ENCODE results near the gene C4A. TPM values are rescaled to one million over a fixed set of nuclear protein-coding genes. Genes with fewer than 3 reads are reported as not detected.
"Not testable (repeated sequence)": the region's sequence is repeated elsewhere in the genome, so short reads cannot be mapped to it uniquely, and the experiment has no call there.

The C4A gene
- total RNA-seq, 5 donors from 2014 or later (not counting 1 experiment from before 2014, with no cell fraction given) = 3.5 to 11.6 (median 6.1) TPM

- ChIA-PET CTCF (interaction anchor here in 1 of 2 donors (0.5 kb wide), 1 partner anchor 116 kb away, joined by 5 read pairs; no protein-coding TSS in a partner anchor), POLR2A (no interaction called here)
- Mint-ChIP-seq H3K36me3 (no peaks in the 10 kb centered on the region), H3K27me3 (no peaks in the 10 kb centered on the region), H3K9me3 (no peaks in the 10 kb centered on the region), H3K4me1 (peaks cover 5 to 7% (median 6%) of the 10 kb centered on the region in 3 donors), H3K4me3 (no peak overlapping the region), H3K27ac (no peak overlapping the region)
- ATAC-seq (replicated peaks in 1 of 4) (no peak), DNase-seq (no peak)
- no peak overlapping the region for H3K4me3 ChIP-seq (ENCODE audit: control insufficient read depth in 1 of 2, extremely low read depth in 1 of 2, low read length in 1 of 2)
- no peak overlapping the region for H3K27ac ChIP-seq (ENCODE audit: low read length)
- no peaks in the 10 kb centered on the region for H3K36me3 ChIP-seq (ENCODE audit: control insufficient read depth in 2 of 2, extremely low read depth in 1 of 2, insufficient read depth in 1 of 2, low read length in 1 of 2)
- H3K4me1 ChIP-seq (ENCODE audit: control insufficient read depth in 1 of 2, extremely low read depth in 1 of 2, insufficient read depth in 2 of 2, low read length in 2 of 2) = peaks cover 0 to 9% of the 10 kb centered on the region in 2 experiments
- WGBS (ENCODE audit: insufficient coverage) = 92% methylated on average over 15 of the region's 22 CpGs
- H3K9me3 ChIP-seq = no peaks in the 10 kb centered on the region
- peaks cover 0 to 26% of the 10 kb centered on the region in 2 experiments for H3K27me3 ChIP-seq (replicated peaks in 1 of 2; ENCODE audit: control insufficient read depth in 2 of 2, extremely low read depth in 1 of 2, insufficient read depth in 2 of 2, low read length in 1 of 2)
Measured at GRCh38 chr6:32045811-32046449, 64.1 kb downstream of the C4A start.

DNA sequence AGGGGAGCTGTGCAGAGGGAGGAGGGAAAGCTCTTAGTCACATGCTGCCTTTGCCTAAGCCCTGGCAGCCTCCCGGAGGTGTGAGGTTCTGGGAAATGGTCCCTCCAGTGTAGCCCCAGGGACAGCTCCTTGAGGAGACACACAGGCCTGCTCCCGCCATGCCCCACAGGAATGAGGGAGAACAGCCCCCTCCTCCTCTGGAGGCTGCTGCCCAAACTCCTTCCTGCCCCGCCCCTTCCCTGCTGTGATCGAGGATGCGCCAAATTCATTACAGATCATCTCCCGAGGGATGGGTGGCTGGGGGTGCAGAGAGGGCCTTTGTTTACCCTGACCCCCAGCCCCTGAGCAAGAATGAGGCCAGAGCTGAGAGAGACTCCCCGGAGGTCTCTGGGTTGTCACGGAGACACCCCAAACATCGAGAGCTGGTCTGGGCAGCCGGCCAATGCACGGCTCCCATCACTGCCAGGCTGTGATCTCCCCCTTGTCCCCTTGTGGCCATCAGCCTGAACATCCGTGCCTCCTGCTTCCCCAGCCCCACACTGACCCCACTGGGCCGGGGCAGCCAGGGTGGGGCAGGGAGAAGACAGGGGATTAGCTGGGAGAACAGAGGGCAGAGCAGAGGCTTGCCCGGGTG, 64.7 kb downstream of the C4A start:
- WGBS (ENCODE audit: insufficient coverage) = 65% methylated on average over 4 of the region's 14 CpGs
- Mint-ChIP-seq H3K4me3 (no peak overlapping the region), H3K9me3 (no peaks in the 10 kb centered on the region), H3K27me3 (no peaks in the 10 kb centered on the region), H3K27ac (no peak overlapping the region), H3K4me1 (peaks cover 5 to 7% (median 6%) of the 10 kb centered on the region in 3 donors), H3K36me3 (no peaks in the 10 kb centered on the region)
- Histone ChIP-seq H3K9me3 (no peaks in the 10 kb centered on the region), H3K4me3 (ENCODE audit: control insufficient read depth in 1 of 2, extremely low read depth in 1 of 2, low read length in 1 of 2) (no peak overlapping the region), H3K27me3 (replicated peaks in 1 of 2; ENCODE audit: control insufficient read depth in 2 of 2, extremely low read depth in 1 of 2, insufficient read depth in 2 of 2, low read length in 1 of 2) (peaks cover 0 to 26% of the 10 kb centered on the region in 2 experiments), H3K4me1 (ENCODE audit: control insufficient read depth in 1 of 2, extremely low read depth in 1 of 2, insufficient read depth in 2 of 2, low read length in 2 of 2) (peaks cover 0 to 9% of the 10 kb centered on the region in 2 experiments), H3K36me3 (ENCODE audit: control insufficient read depth in 2 of 2, extremely low read depth in 1 of 2, insufficient read depth in 1 of 2, low read length in 1 of 2) (no peaks in the 10 kb centered on the region), H3K27ac (ENCODE audit: low read length) (no peak overlapping the region)
- ChIA-PET POLR2A (no interaction called here), CTCF (interaction anchor here in 1 of 2 donors (0.5 kb wide), 1 partner anchor 116 kb away, joined by 5 read pairs; no protein-coding TSS in a partner anchor)
- DNase-seq (no peak), ATAC-seq (replicated peaks in 1 of 4) (no peak)

DNA sequence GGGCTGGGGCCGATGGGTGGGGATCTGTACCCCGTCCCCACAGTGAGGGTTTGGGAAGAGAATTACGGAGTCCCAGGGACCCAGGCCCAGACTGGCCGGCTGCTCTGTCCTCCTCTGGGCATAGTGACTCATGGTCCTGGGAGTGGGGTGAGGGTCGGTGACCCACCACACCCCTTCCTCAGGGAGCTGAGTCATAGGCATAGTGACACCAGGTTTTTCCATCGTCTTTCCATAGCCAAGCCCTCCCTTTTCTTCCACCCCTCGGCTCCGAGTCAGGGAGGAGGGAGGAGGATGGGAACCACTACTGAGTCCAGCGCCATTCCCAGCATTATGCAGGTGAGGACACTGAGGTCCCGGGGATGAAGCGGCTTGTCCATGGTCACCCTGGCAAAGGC, 65.2 kb downstream of the C4A start:
- Histone ChIP-seq H3K4me3 (ENCODE audit: control insufficient read depth in 1 of 2, extremely low read depth in 1 of 2, low read length in 1 of 2) (no peak overlapping the region), H3K4me1 (ENCODE audit: control insufficient read depth in 1 of 2, extremely low read depth in 1 of 2, insufficient read depth in 2 of 2, low read length in 2 of 2) (peaks cover 0 to 9% of the 10 kb centered on the region in 2 experiments), H3K27me3 (replicated peaks in 1 of 2; ENCODE audit: control insufficient read depth in 2 of 2, extremely low read depth in 1 of 2, insufficient read depth in 2 of 2, low read length in 1 of 2) (peaks cover 0 to 26% of the 10 kb centered on the region in 2 experiments), H3K36me3 (ENCODE audit: control insufficient read depth in 2 of 2, extremely low read depth in 1 of 2, insufficient read depth in 1 of 2, low read length in 1 of 2) (no peaks in the 10 kb centered on the region), H3K9me3 (no peaks in the 10 kb centered on the region), H3K27ac (ENCODE audit: low read length) (no peak overlapping the region)
- POLR2A ChIA-PET = no interaction called here
- DNase-seq (no peak), ATAC-seq (replicated peaks in 1 of 4) (no peak)
- Mint-ChIP-seq H3K4me3 (no peak overlapping the region), H3K27ac (no peak overlapping the region), H3K36me3 (no peaks in the 10 kb centered on the region), H3K9me3 (no peaks in the 10 kb centered on the region), H3K4me1 (peaks cover 5 to 7% (median 6%) of the 10 kb centered on the region in 3 donors), H3K27me3 (peaks cover 0 to 2% of the 10 kb centered on the region in 2 donors)
- CTCF ChIA-PET = no interaction called here
- WGBS (ENCODE audit: insufficient coverage) = 95% methylated on average over 4 of the region's 11 CpGs

GRCh38 chr6:32047539-32047854, 65.6 kb downstream of the C4A start:
- peak overlapping the region in 1 of 3 donors; percentile 37 for H3K4me3 Mint-ChIP-seq
- no peaks in the 10 kb centered on the region for H3K36me3 ChIP-seq (ENCODE audit: control insufficient read depth in 2 of 2, extremely low read depth in 1 of 2, insufficient read depth in 1 of 2, low read length in 1 of 2)

DNA sequence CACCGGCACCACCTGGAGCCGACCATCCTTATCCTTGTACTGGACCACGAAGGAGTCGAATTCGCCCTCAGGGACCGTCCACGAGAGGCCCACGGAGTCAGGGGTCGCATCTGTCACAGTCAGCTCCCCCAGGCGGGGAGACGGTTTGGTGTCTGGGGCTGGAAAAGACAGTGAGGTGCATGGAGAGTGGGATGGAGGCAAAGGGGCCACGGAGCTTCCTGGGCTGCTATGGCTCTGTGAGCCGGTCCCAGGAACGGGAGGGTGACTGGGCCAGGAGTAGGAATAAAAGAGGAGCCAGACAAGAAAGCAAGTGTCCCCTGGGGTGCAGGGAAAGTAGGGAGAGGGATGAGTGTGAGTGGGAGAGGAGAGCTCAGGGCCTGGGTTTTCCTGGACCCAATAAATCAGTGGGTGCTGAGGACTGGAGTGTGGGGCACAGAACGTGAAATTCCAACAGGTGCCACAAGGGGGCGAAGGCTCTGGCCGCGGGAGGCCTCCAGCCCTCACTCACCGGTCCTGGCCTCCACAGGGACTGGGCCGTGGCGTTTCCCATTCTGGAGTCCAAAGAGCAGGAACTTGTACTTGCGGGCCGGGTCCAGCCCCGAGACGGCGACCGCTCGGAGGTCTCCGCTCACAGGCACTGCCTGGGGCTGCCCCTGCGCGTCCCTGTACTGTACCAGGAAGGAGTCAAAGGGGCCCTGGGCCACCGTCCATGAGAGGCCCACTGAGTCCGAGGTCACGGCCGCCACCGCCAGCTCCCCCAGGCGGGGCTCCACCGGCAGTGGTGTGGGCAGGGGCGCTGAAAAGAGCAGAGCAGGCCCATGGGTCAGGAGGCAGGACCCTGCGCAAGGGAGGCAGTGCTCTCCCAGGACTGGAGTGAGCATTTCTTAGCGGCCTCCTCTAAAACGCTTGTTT, 66.3 kb downstream of the C4A start:
- Histone ChIP-seq H3K4me1 (ENCODE audit: control insufficient read depth in 1 of 2, extremely low read depth in 1 of 2, insufficient read depth in 2 of 2, low read length in 2 of 2) (peaks cover 0 to 9% of the 10 kb centered on the region in 2 experiments), H3K36me3 (ENCODE audit: control insufficient read depth in 2 of 2, extremely low read depth in 1 of 2, insufficient read depth in 1 of 2, low read length in 1 of 2) (no peaks in the 10 kb centered on the region), H3K27me3 (replicated peaks in 1 of 2; ENCODE audit: control insufficient read depth in 2 of 2, extremely low read depth in 1 of 2, insufficient read depth in 2 of 2, low read length in 1 of 2) (peaks cover 0 to 29% of the 10 kb centered on the region in 2 experiments), H3K27ac (ENCODE audit: low read length) (no peak overlapping the region), H3K9me3 (no peaks in the 10 kb centered on the region), H3K4me3 (ENCODE audit: control insufficient read depth in 1 of 2, extremely low read depth in 1 of 2, low read length in 1 of 2) (no peak overlapping the region)
- POLR2A ChIA-PET = no interaction called here
- H3K4me1 Mint-ChIP-seq = peaks cover 5 to 7% (median 6%) of the 10 kb centered on the region in 3 donors
- CTCF ChIA-PET = interaction anchor here (0.6 to 0.7 kb wide), 2 partner anchors 88 to 333 kb away, joined by 3 to 4 read pairs; partner anchors contain the start of gene LY6G6D (in 1 of the 2)
- peaks cover 0 to 2% of the 10 kb centered on the region in 2 donors for H3K27me3 Mint-ChIP-seq
- ATAC-seq (replicated peaks in 1 of 4) = peak; percentile 68 to 79 (median 72)
- DNase-seq = peak in 34 of 35 experiments; percentile 17 to 79 (median 52)
- no peaks in the 10 kb centered on the region for H3K36me3 Mint-ChIP-seq
- H3K27ac Mint-ChIP-seq = peak overlapping the region in 1 of 2 donors; percentile 23
- no peaks in the 10 kb centered on the region for H3K9me3 Mint-ChIP-seq
- peak overlapping the region in 1 of 3 donors; percentile 37 for H3K4me3 Mint-ChIP-seq
- WGBS (ENCODE audit: insufficient coverage) = 51% methylated on average over 40 of the region's 42 CpGs

More at GRCh38 chr6:32047539-32047854, 65.6 kb downstream of the C4A start:
- DNase-seq (no peak), ATAC-seq (replicated peaks in 1 of 4) (no peak)
- ChIA-PET POLR2A (no interaction called here), CTCF (interaction anchor here in 1 of 2 donors (0.7 kb wide), 1 partner anchor 87 kb away, joined by 3 read pairs; no protein-coding TSS in a partner anchor)
- H3K36me3 Mint-ChIP-seq = no peaks in the 10 kb centered on the region
- WGBS (ENCODE audit: insufficient coverage) = 73% methylated on average over 6 of the region's 6 CpGs
- no peaks in the 10 kb centered on the region for H3K9me3 Mint-ChIP-seq
- H3K27me3 Mint-ChIP-seq = peaks cover 0 to 2% of the 10 kb centered on the region in 2 donors
- no peak overlapping the region for H3K27ac Mint-ChIP-seq
- Histone ChIP-seq H3K9me3 (no peaks in the 10 kb centered on the region), H3K27ac (ENCODE audit: low read length) (no peak overlapping the region), H3K4me1 (ENCODE audit: control insufficient read depth in 1 of 2, extremely low read depth in 1 of 2, insufficient read depth in 2 of 2, low read length in 2 of 2) (peaks cover 0 to 9% of the 10 kb centered on the region in 2 experiments), H3K4me3 (ENCODE audit: control insufficient read depth in 1 of 2, extremely low read depth in 1 of 2, low read length in 1 of 2) (no peak overlapping the region), H3K27me3 (replicated peaks in 1 of 2; ENCODE audit: control insufficient read depth in 2 of 2, extremely low read depth in 1 of 2, insufficient read depth in 2 of 2, low read length in 1 of 2) (peaks cover 0 to 26% of the 10 kb centered on the region in 2 experiments)
- H3K4me1 Mint-ChIP-seq = peaks cover 5 to 7% (median 6%) of the 10 kb centered on the region in 3 donors

- H3K4me3 Mint-ChIP-seq; DNase-seq; H3K4me1 ChIP-seq (ENCODE audit: control insufficient read depth in 1 of 2, extremely low read depth in 1 of 2, insufficient read depth in 2 of 2, low read length in 2 of 2); H3K4me1 Mint-ChIP-seq; ATAC-seq (replicated peaks in 1 of 4); H3K9me3 Mint-ChIP-seq; H3K9me3 ChIP-seq; CTCF ChIA-PET; H3K27ac Mint-ChIP-seq; H3K36me3 Mint-ChIP-seq; H3K36me3 ChIP-seq (ENCODE audit: control insufficient read depth in 2 of 2, extremely low read depth in 1 of 2, insufficient read depth in 1 of 2, low read length in 1 of 2); H3K27me3 Mint-ChIP-seq; POLR2A ChIA-PET; H3K27ac ChIP-seq (ENCODE audit: low read length); H3K4me3 ChIP-seq (ENCODE audit: control insufficient read depth in 1 of 2, extremely low read depth in 1 of 2, low read length in 1 of 2): not testable (repeated sequence)
- 91% methylated on average over 9 of the region's 21 CpGs for WGBS (ENCODE audit: insufficient coverage)
- peaks cover 0 to 33% of the 10 kb centered on the region in 2 experiments for H3K27me3 ChIP-seq (replicated peaks in 1 of 2; ENCODE audit: control insufficient read depth in 2 of 2, extremely low read depth in 1 of 2, insufficient read depth in 2 of 2, low read length in 1 of 2)
Measured at GRCh38 chr6:32049149-32049548, 67.3 kb downstream of the C4A start.

Measured in T-cell (primary cell).